ENCODE measurements around the gene CLIC1.

Gene CLIC1

GRCh38 chr6:31719001-31719400, 17.3 kb downstream of the CLIC1 start:
- TF ChIP-seq TAF1 (IDR thresholded peaks at IDR 0.05; ENCODE audit: low read depth): no peak
- TF ChIP-seq REST (IDR thresholded peaks at IDR 0.05; ENCODE audit: low read depth): no peak
- TF ChIP-seq MAX (IDR thresholded peaks at IDR 0.05): no peak
- TF ChIP-seq EP300 (IDR thresholded peaks at IDR 0.05; ENCODE audit: borderline replicate concordance): no peak
- TF ChIP-seq RAD21 (IDR thresholded peaks at IDR 0.05; ENCODE audit: low read depth): no peak
- TF ChIP-seq CREB1 (IDR thresholded peaks at IDR 0.05; ENCODE audit: low read depth): no peak
- no peak for TF ChIP-seq USF1 (IDR thresholded peaks at IDR 0.05)
- TF ChIP-seq ZBTB7A (IDR thresholded peaks at IDR 0.05; ENCODE audit: low read depth): no peak
- TF ChIP-seq NFIC (IDR thresholded peaks at IDR 0.05): no peak
- no peak for TF ChIP-seq EGR1 (IDR thresholded peaks at IDR 0.05)
- no peak for TF ChIP-seq CEBPB (IDR thresholded peaks at IDR 0.05)
- TF ChIP-seq FOXM1 (IDR thresholded peaks at IDR 0.05; ENCODE audit: borderline replicate concordance, low read depth): no peak
- TF ChIP-seq YY1 (IDR thresholded peaks at IDR 0.05; ENCODE audit: low read depth): no peak
- TF ChIP-seq TCF12 (IDR thresholded peaks at IDR 0.05; ENCODE audit: low read depth): no peak
- no peak for TF ChIP-seq TEAD4 (IDR thresholded peaks at IDR 0.05)

- TF ChIP-seq USF1 (IDR thresholded peaks at IDR 0.05) (no peak), YY1 (IDR thresholded peaks at IDR 0.05; ENCODE audit: low read depth) (peak; percentile 74), FOXM1 (IDR thresholded peaks at IDR 0.05; ENCODE audit: borderline replicate concordance, low read depth) (no peak), NFIC (IDR thresholded peaks at IDR 0.05) (peak; percentile 58; the same call in 1 of the 2 replicates), RAD21 (IDR thresholded peaks at IDR 0.05; ENCODE audit: low read depth) (no peak), REST (IDR thresholded peaks at IDR 0.05; ENCODE audit: low read depth) (no peak), MAX (IDR thresholded peaks at IDR 0.05) (peak; percentile 28; the same call in 1 of the 2 replicates), EGR1 (IDR thresholded peaks at IDR 0.05) (no peak), ZBTB7A (IDR thresholded peaks at IDR 0.05; ENCODE audit: low read depth) (no peak), CREB1 (IDR thresholded peaks at IDR 0.05; ENCODE audit: low read depth) (no peak), TAF1 (IDR thresholded peaks at IDR 0.05; ENCODE audit: low read depth) (no peak), EP300 (IDR thresholded peaks at IDR 0.05; ENCODE audit: borderline replicate concordance) (peak; percentile 51; the same call in 1 of the 2 replicates), TCF12 (IDR thresholded peaks at IDR 0.05; ENCODE audit: low read depth) (peak; percentile 77), CEBPB (IDR thresholded peaks at IDR 0.05) (no peak), TEAD4 (IDR thresholded peaks at IDR 0.05) (peak; percentile 70)
These were observed 18.1 kb downstream of the CLIC1 start for GRCh38 chr6:31718265-31718664.

GRCh38 chr6:31717499-31718222, 18.7 kb downstream of the CLIC1 start:
- TF ChIP-seq EP300 (IDR thresholded peaks at IDR 0.05; ENCODE audit: borderline replicate concordance) (no peak), RAD21 (IDR thresholded peaks at IDR 0.05; ENCODE audit: low read depth) (no peak), ZBTB7A (IDR thresholded peaks at IDR 0.05; ENCODE audit: low read depth) (no peak), USF1 (IDR thresholded peaks at IDR 0.05) (no peak), CEBPB (IDR thresholded peaks at IDR 0.05) (no peak), EGR1 (IDR thresholded peaks at IDR 0.05) (no peak), REST (IDR thresholded peaks at IDR 0.05; ENCODE audit: low read depth) (no peak), MAX (IDR thresholded peaks at IDR 0.05) (no peak), TAF1 (IDR thresholded peaks at IDR 0.05; ENCODE audit: low read depth) (no peak), NFIC (IDR thresholded peaks at IDR 0.05) (no peak), TEAD4 (IDR thresholded peaks at IDR 0.05) (no peak), YY1 (IDR thresholded peaks at IDR 0.05; ENCODE audit: low read depth) (no peak)
